Hepatocyte (in vitro differentiated cells): ENCODE data around the gene ZNF644. TPM values are rescaled to one million over a fixed set of nuclear protein-coding genes. Genes with fewer than 3 reads are reported as not detected.

Experiments used
- DNase-seq: peaks from one replicate; pipeline ENCODE4 v3.0.0-alpha.2; 2016; ENCODE audit warnings: low spot score
- H2AFZ ChIP-seq: fragments of 200-600 bp; sonication (generic); 2 replicates; pipeline ENCODE4 v1.6.0; 2016; ENCODE audit warnings: antibody characterized with exemption, mild to moderate bottlenecking
- H3K27ac ChIP-seq: fragments of 200-600 bp; sonication (generic); 2 replicates; pipeline ENCODE4 v1.5.1; 2016; ENCODE audit warnings: mild to moderate bottlenecking
- H3K27me3 ChIP-seq: fragments of 200-600 bp; sonication (generic); 2 replicates; pipeline ENCODE4 v1.6.1; 2016
- H3K36me3 ChIP-seq: fragments of 200-600 bp; sonication (generic); replicated peaks from 2 replicates; pipeline ENCODE4 v1.5.1; 2016; ENCODE audit warnings: low read depth; ENCODE audit not compliant: insufficient read depth
- H3K4me1 ChIP-seq: fragments of 200-600 bp; sonication (generic); 2 replicates; pipeline ENCODE4 v1.5.1; 2016; ENCODE audit warnings: mild to moderate bottlenecking, moderate library complexity; ENCODE audit not compliant: insufficient read depth
- H3K4me2 ChIP-seq: fragments of 200-600 bp; sonication (generic); 2 replicates; pipeline ENCODE4 v1.6.0; 2016
- H3K4me3 ChIP-seq: fragments of 200-600 bp; sonication (generic); 2 replicates; pipeline ENCODE4 v1.5.1; 2016; ENCODE audit warnings: mild to moderate bottlenecking
- H3K79me2 ChIP-seq: fragments of 200-600 bp; sonication (generic); 2 replicates; pipeline ENCODE4 v1.6.0; 2017; ENCODE audit warnings: mild to moderate bottlenecking
- H3K9me2 ChIP-seq: fragments of 200-600 bp; sonication (generic); replicated peaks from 2 replicates; pipeline ENCODE4 v1.6.0; 2017; ENCODE audit warnings: mild to moderate bottlenecking; ENCODE audit not compliant: insufficient read depth
- H3K9me3 ChIP-seq: fragments of 200-600 bp; sonication (generic); 2 replicates; pipeline ENCODE4 v1.5.1; 2016; ENCODE audit warnings: low read depth, mild to moderate bottlenecking
- H4K20me1 ChIP-seq: fragments of 200-600 bp; sonication (generic); 2 replicates; pipeline ENCODE4 v1.6.0; 2016; ENCODE audit warnings: mild to moderate bottlenecking; ENCODE audit not compliant: insufficient read depth, poor library complexity, severe bottlenecking
- EZH2 ChIP-seq: fragments of 200-600 bp; sonication (generic); IDR thresholded peaks from 2 replicates; pipeline ENCODE4 v1.6.1; 2016; ENCODE audit warnings: antibody characterized with exemption, mild to moderate bottlenecking, borderline replicate concordance
- EZH2phosphoT487 ChIP-seq: fragments of 200-600 bp; sonication (generic); IDR thresholded peaks from one replicate; pipeline ENCODE4 v1.6.1; 2018; ENCODE audit warnings: antibody characterized with exemption, mild to moderate bottlenecking, low read depth, moderate library complexity; ENCODE audit not compliant: unreplicated experiment, severe bottlenecking
- WGBS: methylation state at CpG from one replicate; pipeline ENCODE4 v1.1.6; 2016; ENCODE audit warnings: low lambda C conversion rate; ENCODE audit errors: missing lambda C conversion rate; 5-methylcytosine and 5-hydroxymethylcytosine counted together
- polyA plus RNA-seq: library from polyadenylated mRNA; unstranded; fragments of >200 nt; fragmentation: Nextera tagmentation; extraction: Ambion mirVana; gene quantifications from 2 replicates; pipeline ENCODE4 v1.2.1, GENCODE V29; 2016
- total RNA-seq: library from RNA; depleted of rRNA; stranded (reverse); fragments of >200 nt; gene quantifications from 2 replicates; pipeline ENCODE4 v1.2.3, GENCODE V29; 2014
- TF ChIP-seq, protein P1 (sequence below): fragments of 200-600 bp; sonication (generic); IDR thresholded peaks from 2 replicates; pipeline ENCODE4 v1.5.1; 2016; ENCODE audit warnings: antibody characterized with exemption, mild to moderate bottlenecking; ENCODE audit not compliant: poor library complexity

ZNF644 gene
- total and polyA plus RNA-seq, 2 experiments from 2014 or later: 39.8 to 78.7 TPM

DNA sequence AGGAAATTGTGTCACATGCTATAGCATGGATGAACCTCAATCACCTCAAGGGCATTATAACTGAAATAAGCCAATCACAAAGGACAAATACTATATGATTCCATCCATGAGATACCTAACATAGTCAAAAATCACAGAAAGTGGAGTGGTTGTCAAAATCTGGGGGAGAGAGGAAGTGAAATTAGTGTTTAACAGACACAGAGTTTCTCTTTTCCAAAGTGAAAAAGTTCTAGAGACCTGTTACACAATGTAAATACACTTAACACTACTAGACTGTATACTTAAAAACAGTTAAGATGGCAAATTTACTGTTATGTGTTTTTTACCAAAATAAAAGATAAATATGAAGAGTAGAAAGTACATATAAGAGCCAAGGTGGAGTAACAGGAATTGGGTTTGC is 31.8 kb downstream of the ZNF644 start:
- Histone ChIP-seq H3K4me3 (no peak overlapping the region), H3K9me2 (no peaks in the 10 kb centered on the region), H3K79me2 (peaks cover 100% of the 10 kb centered on the region), H3K4me2 (no peak overlapping the region), H3K27me3 (no peaks in the 10 kb centered on the region), H2AFZ (no peak overlapping the region), H3K4me1 (no peaks in the 10 kb centered on the region), H3K9me3 (no peaks in the 10 kb centered on the region), H3K27ac (no peak overlapping the region), H4K20me1 (peaks cover 85% of the 10 kb centered on the region), H3K36me3 (no peaks in the 10 kb centered on the region)
- DNase-seq: no peak
- no peak for TF ChIP-seq EZH2phosphoT487
- no peak for TF ChIP-seq EZH2
- TF ChIP-seq, protein P1, sequence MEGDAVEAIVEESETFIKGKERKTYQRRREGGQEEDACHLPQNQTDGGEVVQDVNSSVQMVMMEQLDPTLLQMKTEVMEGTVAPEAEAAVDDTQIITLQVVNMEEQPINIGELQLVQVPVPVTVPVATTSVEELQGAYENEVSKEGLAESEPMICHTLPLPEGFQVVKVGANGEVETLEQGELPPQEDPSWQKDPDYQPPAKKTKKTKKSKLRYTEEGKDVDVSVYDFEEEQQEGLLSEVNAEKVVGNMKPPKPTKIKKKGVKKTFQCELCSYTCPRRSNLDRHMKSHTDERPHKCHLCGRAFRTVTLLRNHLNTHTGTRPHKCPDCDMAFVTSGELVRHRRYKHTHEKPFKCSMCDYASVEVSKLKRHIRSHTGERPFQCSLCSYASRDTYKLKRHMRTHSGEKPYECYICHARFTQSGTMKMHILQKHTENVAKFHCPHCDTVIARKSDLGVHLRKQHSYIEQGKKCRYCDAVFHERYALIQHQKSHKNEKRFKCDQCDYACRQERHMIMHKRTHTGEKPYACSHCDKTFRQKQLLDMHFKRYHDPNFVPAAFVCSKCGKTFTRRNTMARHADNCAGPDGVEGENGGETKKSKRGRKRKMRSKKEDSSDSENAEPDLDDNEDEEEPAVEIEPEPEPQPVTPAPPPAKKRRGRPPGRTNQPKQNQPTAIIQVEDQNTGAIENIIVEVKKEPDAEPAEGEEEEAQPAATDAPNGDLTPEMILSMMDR: no peak

DNA sequence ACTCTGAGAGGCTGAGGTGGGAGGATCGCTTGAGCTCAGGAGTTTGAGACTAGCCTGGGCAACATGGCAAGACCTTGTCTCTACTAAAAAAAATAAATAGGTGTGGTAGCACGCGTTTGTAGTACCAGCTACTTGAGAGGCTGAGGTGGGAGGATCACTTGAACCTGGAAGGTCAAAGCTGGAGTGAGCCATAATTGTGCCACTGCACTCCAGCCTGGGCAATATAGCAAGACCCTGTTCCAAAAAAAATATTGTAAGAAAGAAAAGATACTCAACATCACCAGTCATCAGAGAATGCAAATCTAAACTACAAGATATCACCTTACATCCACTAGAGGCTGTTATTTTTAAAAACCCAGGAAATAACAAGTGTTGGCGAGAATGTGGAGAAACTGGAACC is 32.5 kb downstream of the ZNF644 start:
- H3K36me3 ChIP-seq: no peaks in the 10 kb centered on the region
- no peak for TF ChIP-seq EZH2
- TF ChIP-seq, protein P1: no peak
- no peak for TF ChIP-seq EZH2phosphoT487
- H4K20me1 ChIP-seq: peaks cover 83% of the 10 kb centered on the region
- no peak overlapping the region for H2AFZ ChIP-seq
- H3K4me2 ChIP-seq: no peak overlapping the region
- H3K4me1 ChIP-seq: no peaks in the 10 kb centered on the region
- no peak overlapping the region for H3K4me3 ChIP-seq
- no peak overlapping the region for H3K27ac ChIP-seq
- no peaks in the 10 kb centered on the region for H3K9me2 ChIP-seq
- no peaks in the 10 kb centered on the region for H3K9me3 ChIP-seq
- WGBS: 94% methylated on average over 4 of the region's 4 CpGs
- peaks cover 100% of the 10 kb centered on the region for H3K79me2 ChIP-seq
- DNase-seq: no peak
- H3K27me3 ChIP-seq: no peaks in the 10 kb centered on the region

DNA sequence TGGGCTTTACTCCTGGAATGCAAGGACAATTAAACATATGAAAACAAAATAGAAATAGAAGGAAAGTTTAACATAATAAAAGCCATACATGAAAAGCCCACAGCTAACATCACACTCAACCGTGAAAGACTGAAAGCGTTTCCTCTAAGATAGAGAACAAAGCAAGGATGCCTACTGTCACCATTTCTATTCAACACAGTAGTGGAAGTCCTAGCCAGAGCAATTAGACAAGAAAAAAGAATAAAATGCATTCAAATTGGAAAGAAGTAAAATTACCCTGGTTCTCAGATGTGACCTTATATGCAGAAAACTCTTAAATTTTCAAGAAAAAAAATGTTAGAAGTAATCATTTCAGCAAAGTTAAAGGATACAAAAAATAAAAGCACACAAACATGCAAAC is 34.0 kb downstream of the ZNF644 start:
- Histone ChIP-seq H3K27ac (no peak overlapping the region), H3K36me3 (no peaks in the 10 kb centered on the region), H3K4me3 (no peak overlapping the region), H4K20me1 (peaks cover 74% of the 10 kb centered on the region), H3K9me2 (no peaks in the 10 kb centered on the region), H3K4me1 (no peaks in the 10 kb centered on the region), H3K9me3 (no peaks in the 10 kb centered on the region), H2AFZ (no peak overlapping the region), H3K4me2 (no peak overlapping the region), H3K27me3 (no peaks in the 10 kb centered on the region), H3K79me2 (peaks cover 100% of the 10 kb centered on the region)
- 96% methylated on average over 2 of the region's 2 CpGs for WGBS
- TF ChIP-seq EZH2phosphoT487: no peak
- DNase-seq: no peak

DNA sequence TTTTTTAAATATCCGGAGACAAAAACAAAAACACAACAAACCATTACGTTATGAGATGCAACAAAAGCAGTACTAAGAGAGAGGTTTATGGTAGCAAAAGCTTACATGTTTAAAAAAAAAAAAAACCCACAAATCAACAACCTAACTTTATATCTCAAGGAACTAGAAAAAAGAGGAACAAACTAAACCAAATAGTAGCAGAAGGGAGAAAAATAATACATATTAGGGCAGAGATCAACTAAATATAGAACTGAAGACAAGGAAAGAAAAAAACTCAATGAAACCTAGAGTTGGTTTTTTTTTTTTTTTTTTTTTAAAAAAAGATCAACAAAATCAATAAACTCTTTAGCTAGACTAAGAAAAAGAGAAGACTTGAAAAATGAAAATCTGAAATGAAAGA is 34.9 kb downstream of the ZNF644 start:
- Histone ChIP-seq H3K36me3 (no peaks in the 10 kb centered on the region), H3K4me1 (no peaks in the 10 kb centered on the region), H3K79me2 (peaks cover 100% of the 10 kb centered on the region), H4K20me1 (peaks cover 68% of the 10 kb centered on the region), H3K4me2 (no peak overlapping the region), H3K27me3 (no peaks in the 10 kb centered on the region), H3K4me3 (no peak overlapping the region), H3K9me2 (no peaks in the 10 kb centered on the region), H3K27ac (no peak overlapping the region), H2AFZ (no peak overlapping the region), H3K9me3 (no peaks in the 10 kb centered on the region)
- WGBS: 94% methylated on average over 2 of the region's 2 CpGs
- no peak for DNase-seq
- TF ChIP-seq EZH2: no peak
- no peak for TF ChIP-seq EZH2phosphoT487
- TF ChIP-seq, protein P1: no peak
